T-helper 2 cell treated with Interferon-gamma antibody and Interleukin-4, amounts not matched to agents 5 μg/mL and 100 μg/mL, for 36 hours (primary cell): ENCODE results near the gene ARHGAP4.

Experiments used
- DNase-seq: peaks from one replicate; pipeline ENCODE4 v3.0.0; 2021; ENCODE audit warnings: low spot score
- H3K27ac Mint-ChIP-seq: one replicate; pipeline ENCODE4 v1.8.0; 2021; ENCODE audit warnings: mild to moderate bottlenecking, mixed read lengths
- H3K27me3 Mint-ChIP-seq: one replicate; pipeline ENCODE4 v1.8.0; 2021; ENCODE audit warnings: low read depth, mixed read lengths
- H3K36me3 Mint-ChIP-seq: one replicate; pipeline ENCODE4 v1.8.0; 2021; ENCODE audit warnings: low read depth, mixed read lengths
- H3K4me1 Mint-ChIP-seq: one replicate; pipeline ENCODE4 v1.8.0; 2021; ENCODE audit warnings: low read depth, mixed read lengths
- H3K4me3 Mint-ChIP-seq: one replicate; pipeline ENCODE4 v1.8.0; 2022; ENCODE audit warnings: mild to moderate bottlenecking, moderate library complexity, mixed read lengths
- H3K9me3 Mint-ChIP-seq: one replicate; pipeline ENCODE4 v1.8.0; 2021; ENCODE audit warnings: mixed read lengths

The ARHGAP4 gene

DNA sequence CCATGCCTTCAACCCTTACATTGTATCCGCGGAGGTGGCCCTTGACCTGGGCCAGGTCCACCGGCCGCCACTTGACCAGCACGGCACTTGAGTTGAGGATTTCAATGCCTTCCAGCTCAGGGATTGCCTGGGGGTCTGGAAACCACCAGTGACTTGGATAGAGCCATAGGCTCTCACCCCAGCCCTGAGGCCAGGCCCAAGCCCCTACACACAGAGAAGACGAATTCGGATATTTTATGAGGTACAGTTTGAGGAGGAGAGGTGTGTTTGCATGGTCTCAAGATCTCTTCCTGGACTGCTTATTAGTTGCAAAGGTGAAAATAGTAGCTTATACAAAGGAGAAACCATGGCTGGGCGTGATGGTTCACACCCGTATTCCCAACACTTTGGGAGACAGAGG, 60.4 kb downstream of the ARHGAP4 start:
- H3K9me3 Mint-ChIP-seq, result no peaks in the 10 kb centered on the region

DNA sequence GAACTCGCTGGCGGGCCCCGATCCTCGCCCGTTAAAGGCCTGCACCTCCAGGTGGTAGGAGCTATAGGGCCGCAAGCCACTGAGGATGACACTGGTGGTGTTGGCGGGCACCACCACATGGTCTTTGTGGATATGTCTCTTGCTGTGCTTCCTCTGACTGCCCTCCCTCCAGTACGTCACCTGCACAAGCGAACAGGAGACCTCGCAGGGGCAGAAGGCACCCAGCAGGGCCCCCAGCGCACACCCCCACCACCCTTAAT, 60.8 kb downstream of the ARHGAP4 start:
- H3K4me3 Mint-ChIP-seq, result no peak overlapping the region
- no peaks in the 10 kb centered on the region for H3K27me3 Mint-ChIP-seq
- H3K27ac Mint-ChIP-seq, result no peak overlapping the region
- DNase-seq, result no peak
- no peaks in the 10 kb centered on the region for H3K4me1 Mint-ChIP-seq
- H3K9me3 Mint-ChIP-seq, result no peaks in the 10 kb centered on the region
- H3K36me3 Mint-ChIP-seq, result no peaks in the 10 kb centered on the region

More for the DNA sequence above, 60.4 kb downstream of the ARHGAP4 start:
- Mint-ChIP-seq H3K27me3 (no peaks in the 10 kb centered on the region), H3K36me3 (no peaks in the 10 kb centered on the region), H3K27ac (no peak overlapping the region), H3K4me3 (no peak overlapping the region), H3K4me1 (no peaks in the 10 kb centered on the region)
- no peak for DNase-seq

DNA sequence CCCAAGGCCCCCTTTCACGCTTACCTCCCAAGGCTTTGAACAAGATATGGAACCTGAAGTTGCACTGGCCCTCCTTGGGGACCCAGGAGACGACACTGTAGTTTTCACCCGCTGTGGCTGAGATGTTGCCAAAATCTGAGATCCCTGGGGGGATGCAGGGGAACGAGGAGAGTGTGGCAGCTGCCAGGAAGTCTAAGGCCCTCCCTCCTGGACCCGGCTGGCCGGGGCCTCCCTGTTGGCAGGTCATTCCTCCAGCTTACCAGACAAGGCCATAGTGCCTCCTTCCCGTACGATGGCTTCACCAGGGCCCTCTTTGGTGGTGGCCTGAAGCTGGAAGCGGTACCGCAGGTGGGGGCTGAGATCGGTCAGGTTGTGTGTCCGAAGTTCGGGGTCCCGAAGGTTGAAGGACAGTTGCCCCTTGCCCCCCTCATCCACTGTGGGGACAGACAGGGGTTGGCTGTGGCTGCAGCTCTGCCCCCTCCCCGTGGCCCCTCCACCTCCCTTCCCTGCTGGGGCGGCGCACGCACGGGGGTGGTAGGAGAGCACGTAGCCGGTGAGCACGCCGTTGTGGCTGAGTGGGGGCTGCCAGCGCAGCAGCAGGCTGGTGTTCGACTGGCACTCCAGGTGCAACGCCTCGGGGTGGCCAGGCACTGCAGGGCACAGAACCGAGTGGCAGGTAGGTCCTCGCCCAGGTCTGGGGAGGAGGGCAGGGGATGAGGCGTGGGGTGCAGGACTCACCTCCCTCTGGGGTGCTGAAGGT, 61.3 kb downstream of the ARHGAP4 start:
- Mint-ChIP-seq H3K9me3 (no peaks in the 10 kb centered on the region), H3K36me3 (no peaks in the 10 kb centered on the region), H3K27ac (no peak overlapping the region), H3K4me3 (no peak overlapping the region), H3K4me1 (no peaks in the 10 kb centered on the region), H3K27me3 (no peaks in the 10 kb centered on the region)
- no peak for DNase-seq

GRCh38 chrX:153864101-153864500, 62.0 kb downstream of the ARHGAP4 start:
- no peaks in the 10 kb centered on the region for H3K9me3 Mint-ChIP-seq
- no peak overlapping the region for H3K4me3 Mint-ChIP-seq

GRCh38 chrX:153863251-153863991, 62.6 kb downstream of the ARHGAP4 start:
- Mint-ChIP-seq H3K4me3 (no peak overlapping the region), H3K36me3 (no peaks in the 10 kb centered on the region), H3K9me3 (no peaks in the 10 kb centered on the region), H3K27ac (no peak overlapping the region), H3K27me3 (no peaks in the 10 kb centered on the region), H3K4me1 (no peaks in the 10 kb centered on the region)
- DNase-seq, result no peak

More at GRCh38 chrX:153864101-153864500, 62.0 kb downstream of the ARHGAP4 start:
- no peak for DNase-seq
- H3K36me3 Mint-ChIP-seq, result no peaks in the 10 kb centered on the region
- no peak overlapping the region for H3K27ac Mint-ChIP-seq
- no peaks in the 10 kb centered on the region for H3K4me1 Mint-ChIP-seq
- H3K27me3 Mint-ChIP-seq, result no peaks in the 10 kb centered on the region

- H3K27ac Mint-ChIP-seq, result no peak overlapping the region
- H3K36me3 Mint-ChIP-seq, result no peaks in the 10 kb centered on the region
- peaks cover 1% of the 10 kb centered on the region for H3K4me1 Mint-ChIP-seq
- DNase-seq, result no peak
- H3K9me3 Mint-ChIP-seq, result no peaks in the 10 kb centered on the region
- H3K4me3 Mint-ChIP-seq, result no peak overlapping the region
- H3K27me3 Mint-ChIP-seq, result no peaks in the 10 kb centered on the region
Observed at GRCh38 chrX:153862369-153863250, 63.5 kb downstream of the ARHGAP4 start.

- Mint-ChIP-seq H3K4me1 (peaks cover 7% of the 10 kb centered on the region), H3K27me3 (no peaks in the 10 kb centered on the region), H3K36me3 (no peaks in the 10 kb centered on the region), H3K9me3 (no peaks in the 10 kb centered on the region), H3K27ac (no peak overlapping the region), H3K4me3 (no peak overlapping the region)
- no peak for DNase-seq
Observed at GRCh38 chrX:153861733-153862310, 64.2 kb downstream of the ARHGAP4 start.

GRCh38 chrX:153861151-153861550, 64.9 kb downstream of the ARHGAP4 start:
- H3K27me3 Mint-ChIP-seq, result no peaks in the 10 kb centered on the region
- H3K36me3 Mint-ChIP-seq, result no peaks in the 10 kb centered on the region
- H3K4me1 Mint-ChIP-seq, result peaks cover 7% of the 10 kb centered on the region
- DNase-seq, result no peak
- H3K4me3 Mint-ChIP-seq, result no peak overlapping the region
- no peak overlapping the region for H3K27ac Mint-ChIP-seq
- no peaks in the 10 kb centered on the region for H3K9me3 Mint-ChIP-seq
